Measurements from ENCODE around the gene PPM1H.
"Not testable (repeated sequence)": the region's sequence is repeated elsewhere in the genome, so short reads cannot be mapped to it uniquely, and the experiment has no call there.

PPM1H gene

GRCh38 chr12:62947364-62947763 is 12.4 kb upstream of the PPM1H start:
- in situ Hi-C loops (cut with HindIII; ENCODE audit: low sequenced_read_pairs): no loop called here

GRCh38 chr12:62943779-62944395 is 8.9 kb upstream of the PPM1H start:
- in situ Hi-C loops (cut with HindIII; ENCODE audit: low sequenced_read_pairs): no loop called here

DNA sequence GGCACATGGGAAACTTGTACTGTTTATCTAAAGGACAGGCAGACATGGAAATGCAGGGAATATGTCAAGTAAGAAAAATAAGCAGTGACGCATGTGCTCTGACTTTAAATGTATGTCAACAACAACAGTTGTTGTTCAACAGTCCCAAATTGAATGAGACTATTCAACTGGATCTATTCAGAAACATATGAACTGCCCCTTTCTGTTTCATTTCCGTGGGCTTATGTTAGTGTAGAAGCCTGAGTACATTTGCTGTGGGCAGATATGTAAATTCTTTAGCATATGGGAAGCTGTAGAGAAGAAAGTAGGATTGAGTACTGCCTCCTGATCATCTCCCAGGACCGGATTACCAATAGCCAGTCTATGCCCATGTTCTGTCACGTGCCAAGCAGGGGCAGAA is 7.4 kb upstream of the PPM1H start:
- in situ Hi-C loops (cut with HindIII; ENCODE audit: low sequenced_read_pairs): not testable (repeated sequence)

- in situ Hi-C loops (cut with HindIII; ENCODE audit: low sequenced_read_pairs): no loop called here
Measured at GRCh38 chr12:62934239-62934798, 631 bp downstream of the PPM1H start.

DNA sequence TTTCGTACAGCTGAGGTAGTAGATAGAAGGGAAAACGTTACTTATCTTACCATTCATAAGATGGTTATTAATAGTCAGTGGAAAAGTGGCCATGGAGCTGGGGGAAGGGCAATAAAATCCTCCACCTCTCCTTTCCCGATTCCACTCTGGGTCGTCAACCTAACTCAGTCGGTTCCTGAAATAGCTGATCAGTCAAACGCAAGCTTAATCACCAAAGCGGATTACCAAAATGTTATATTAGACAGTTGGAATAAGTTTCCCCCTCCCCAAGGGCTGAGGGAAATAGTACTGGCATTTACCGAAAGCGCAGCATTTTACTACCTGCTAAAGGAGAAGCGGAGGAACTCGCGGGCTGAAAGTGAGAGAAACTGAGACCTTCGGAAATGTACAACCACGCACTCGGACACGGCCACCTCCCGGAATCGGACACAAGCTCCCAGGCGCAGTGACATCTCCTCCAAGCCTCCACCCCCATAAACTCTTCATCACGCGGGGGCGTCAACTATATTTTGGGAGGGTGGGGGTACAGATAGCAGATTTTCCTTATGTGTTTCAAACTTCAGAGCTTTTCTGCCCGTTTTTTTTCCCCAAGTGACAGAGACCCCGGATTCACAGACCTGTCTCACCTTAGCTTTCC is 1.2 kb downstream of the PPM1H start:
- in situ Hi-C loops (cut with HindIII; ENCODE audit: low sequenced_read_pairs): no loop called here

DNA sequence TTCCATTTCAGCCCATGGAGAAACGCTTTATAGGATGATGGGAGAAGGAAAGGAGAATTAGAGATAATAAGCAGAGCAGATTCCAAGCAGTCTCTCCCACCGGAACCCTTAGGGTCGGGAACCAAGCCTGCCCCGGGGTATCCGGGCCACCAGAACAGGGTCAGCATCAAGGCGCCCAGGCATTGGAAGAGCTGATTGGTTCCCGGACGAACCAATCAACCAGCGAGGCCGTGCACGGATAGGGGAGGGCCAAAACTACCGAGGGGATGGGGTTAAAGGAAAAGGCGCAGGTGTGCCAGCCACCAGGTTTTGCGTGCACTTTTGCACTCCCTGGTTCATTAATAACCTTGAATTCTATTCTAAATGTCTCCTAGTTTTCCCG is 1.7 kb downstream of the PPM1H start:
- in situ Hi-C loops (cut with HindIII; ENCODE audit: low sequenced_read_pairs): no loop called here

DNA sequence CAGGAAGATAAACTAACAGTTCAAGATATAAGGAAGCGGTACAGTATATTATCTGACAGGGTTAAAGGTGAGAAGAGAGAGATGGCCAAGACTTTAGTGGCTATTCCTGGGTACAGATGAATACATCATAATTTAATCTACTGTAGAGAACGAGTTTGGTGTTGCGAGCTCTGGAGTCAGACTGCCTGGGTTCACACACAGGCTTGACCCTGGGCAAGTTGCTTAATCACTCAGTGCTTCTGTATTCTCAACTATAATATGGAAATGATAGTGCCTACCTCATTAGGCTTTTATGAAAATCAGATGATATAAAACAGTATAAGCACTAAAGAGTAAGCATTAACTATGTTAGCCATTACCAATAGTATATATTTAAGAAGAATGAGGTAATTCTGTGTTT is 3.5 kb downstream of the PPM1H start:
- in situ Hi-C loops (cut with HindIII; ENCODE audit: low sequenced_read_pairs): no loop called here

- in situ Hi-C loops (cut with HindIII; ENCODE audit: low sequenced_read_pairs): no loop called here
Measured at GRCh38 chr12:62930546-62931425, 4.2 kb downstream of the PPM1H start.

DNA sequence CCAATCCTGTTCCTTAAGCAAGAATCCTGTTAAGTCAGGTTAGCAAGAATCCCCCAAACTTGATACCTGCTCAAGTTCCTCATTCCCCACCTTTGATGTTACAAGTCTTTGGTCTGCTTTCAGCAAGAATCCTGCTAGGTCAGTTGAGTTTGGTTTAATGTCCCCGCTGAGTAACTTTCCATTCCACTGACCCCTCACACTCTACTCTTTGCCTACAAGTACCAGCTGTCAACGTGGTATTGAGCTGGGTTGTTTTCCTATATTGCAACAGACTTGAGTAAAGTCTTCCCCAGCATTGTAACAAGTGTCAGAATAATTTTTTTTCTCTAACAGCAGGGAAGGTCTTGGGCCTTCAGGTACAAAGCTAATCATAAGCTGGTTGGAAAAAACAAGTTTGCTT is 6.3 kb downstream of the PPM1H start:
- in situ Hi-C loops (cut with HindIII; ENCODE audit: low sequenced_read_pairs): no loop called here

- in situ Hi-C loops (cut with HindIII; ENCODE audit: low sequenced_read_pairs): no loop called here
Measured at GRCh38 chr12:62925680-62926079, 9.3 kb downstream of the PPM1H start.

DNA sequence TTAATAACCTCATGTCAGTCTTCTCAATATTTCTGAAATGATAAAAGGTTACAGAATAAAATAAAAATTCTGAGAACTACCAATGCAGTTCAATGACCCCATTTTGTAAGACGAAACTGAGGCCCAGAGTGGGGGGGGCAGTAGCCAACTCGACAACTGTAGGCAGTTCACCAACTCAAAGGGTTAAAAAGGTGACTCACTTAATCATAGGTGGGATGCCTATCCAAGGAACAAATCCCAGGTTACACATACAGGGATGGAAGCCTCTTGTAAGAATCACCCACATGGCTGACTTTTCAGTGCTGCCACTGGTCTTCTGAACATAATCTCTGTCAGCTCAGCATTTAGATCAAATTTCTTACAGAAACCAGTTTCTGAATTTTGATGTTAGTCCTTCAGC is 10.9 kb downstream of the PPM1H start:
- in situ Hi-C loops (cut with HindIII; ENCODE audit: low sequenced_read_pairs): no loop called here

DNA sequence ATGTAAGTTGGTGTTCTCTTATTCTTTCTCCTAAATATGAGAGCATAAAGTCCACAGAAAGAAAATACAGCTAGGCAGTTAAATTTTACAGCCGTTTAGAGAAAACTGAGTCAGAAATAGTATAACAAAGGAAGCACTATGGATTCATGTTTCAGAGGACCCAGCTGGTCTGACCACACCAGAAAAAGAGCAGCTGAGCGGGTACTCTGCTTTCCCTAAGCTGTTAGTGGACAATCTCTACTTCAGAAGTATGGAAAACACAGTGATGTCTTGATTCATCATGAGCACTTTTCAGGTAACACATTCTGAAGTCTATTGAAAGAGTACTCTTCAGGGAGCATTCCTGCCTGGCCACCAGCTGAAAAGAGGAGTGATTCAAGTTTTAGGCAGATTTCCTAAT is 12.4 kb downstream of the PPM1H start:
- in situ Hi-C loops (cut with HindIII; ENCODE audit: low sequenced_read_pairs): no loop called here

- in situ Hi-C loops (cut with HindIII; ENCODE audit: low sequenced_read_pairs): no loop called here
Measured at GRCh38 chr12:62919838-62920237, 15.1 kb downstream of the PPM1H start.

DNA sequence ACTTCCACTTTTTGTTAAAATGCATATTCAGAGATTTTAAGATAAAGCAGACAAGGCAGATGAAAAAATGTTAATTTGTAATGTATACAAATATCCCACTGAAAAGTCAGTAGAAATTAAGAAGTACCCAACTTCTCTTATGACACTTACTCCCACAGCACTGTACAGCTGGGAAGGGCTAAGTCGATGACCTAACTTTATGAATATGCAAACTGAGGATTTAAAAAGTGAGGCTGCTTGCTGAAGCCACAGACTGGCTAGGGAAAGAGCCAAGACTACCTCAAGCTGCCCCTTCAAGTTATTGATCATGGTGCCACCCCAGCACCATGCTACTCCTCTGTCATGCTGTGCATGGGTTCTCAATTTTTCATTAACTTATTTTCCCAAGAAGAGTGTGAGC is 17.0 kb downstream of the PPM1H start:
- in situ Hi-C loops (cut with HindIII; ENCODE audit: low sequenced_read_pairs): no loop called here

GRCh38 chr12:62916632-62917425 is 18.1 kb downstream of the PPM1H start:
- in situ Hi-C loops (cut with HindIII; ENCODE audit: low sequenced_read_pairs): no loop called here

DNA sequence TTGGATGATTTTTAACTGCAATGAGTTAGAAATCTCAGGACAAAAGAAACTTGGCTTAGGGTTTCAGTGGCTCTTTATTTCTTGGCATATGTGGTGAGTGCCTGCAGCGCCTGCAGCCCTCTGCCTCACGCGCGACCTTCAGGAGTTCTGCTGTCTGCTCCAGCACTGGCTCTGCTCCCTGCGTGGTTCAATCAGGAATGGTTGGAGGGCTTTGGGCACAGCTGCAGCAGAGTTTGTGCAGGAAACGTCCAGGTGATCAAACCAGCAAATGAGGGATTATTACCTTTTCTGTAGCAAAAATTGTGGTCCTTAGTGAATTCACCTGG is 19.8 kb downstream of the PPM1H start:
- in situ Hi-C loops (cut with HindIII; ENCODE audit: low sequenced_read_pairs): no loop called here

DNA sequence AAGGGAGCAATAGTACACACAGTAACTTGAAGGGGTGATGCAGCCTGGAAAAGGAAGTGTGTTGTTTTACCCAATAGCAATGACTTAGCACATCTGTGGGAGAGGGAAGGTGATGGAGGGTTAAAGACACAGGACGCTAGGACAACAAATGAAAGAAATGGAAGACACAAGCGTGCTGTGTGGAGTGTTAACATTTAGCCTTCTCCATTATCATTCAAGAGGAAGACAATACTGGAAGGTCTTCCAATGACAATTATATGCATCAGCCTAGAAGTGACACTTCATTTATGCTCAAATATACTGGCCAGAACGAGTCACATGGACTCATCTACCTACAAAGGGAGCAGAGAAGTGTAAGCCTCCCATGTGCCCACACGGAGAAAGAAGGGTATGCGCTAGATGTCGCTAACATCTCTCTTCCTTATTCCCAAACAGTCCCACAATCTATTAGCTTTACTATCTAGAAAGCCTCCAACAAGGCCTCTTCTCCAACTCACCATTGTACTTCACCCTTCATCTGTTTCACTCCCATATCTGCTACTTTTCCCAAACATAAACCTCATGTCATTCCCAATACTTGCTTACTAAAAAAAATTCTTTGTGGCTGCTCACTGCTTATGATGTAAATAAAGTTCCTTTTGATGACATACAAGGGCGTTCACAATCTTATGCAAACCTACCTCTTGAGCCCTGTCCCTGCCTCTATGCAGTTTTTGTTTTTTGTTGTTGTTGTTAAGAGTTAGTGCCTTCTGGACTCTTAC is 20.3 kb downstream of the PPM1H start:
- in situ Hi-C loops (cut with HindIII; ENCODE audit: low sequenced_read_pairs): loop anchor here (5.0 kb wide), 1 partner anchor 98 kb away; no protein-coding TSS in a partner anchor

- in situ Hi-C loops (cut with HindIII; ENCODE audit: low sequenced_read_pairs): loop anchor here (5.0 kb wide), 1 partner anchor 99 kb away; no protein-coding TSS in a partner anchor
Measured at GRCh38 chr12:62913380-62913779, 21.6 kb downstream of the PPM1H start.

- in situ Hi-C loops (cut with HindIII; ENCODE audit: low sequenced_read_pairs): loop anchor here (5.0 kb wide), 1 partner anchor 100 kb away; no protein-coding TSS in a partner anchor
Measured at GRCh38 chr12:62912644-62913043, 22.3 kb downstream of the PPM1H start.

- in situ Hi-C loops (cut with HindIII; ENCODE audit: low sequenced_read_pairs): loop anchor here (5.0 kb wide), 1 partner anchor 101 kb away; no protein-coding TSS in a partner anchor
Measured at GRCh38 chr12:62911286-62911685, 23.7 kb downstream of the PPM1H start.
